HEK293T (cell line): ENCODE data around the gene FAM149B1.

Experiments used
- CTCF ChIA-PET: fragments of 350-600 bp; formaldehyde crosslinking; extraction: SDS; loops from one replicate; lab custom pipeline; 2021; ENCODE audit warnings: antibody characterized with exemption, inconsistent platforms; lab: Yijun Ruan, JAX
- POLR2A ChIA-PET: fragments of 350-600 bp; formaldehyde crosslinking; extraction: SDS; loops from one replicate; lab custom pipeline; 2020; ENCODE audit warnings: antibody characterized with exemption, inconsistent platforms; lab: Yijun Ruan, JAX
- DNase-seq: peaks from one replicate; pipeline ENCODE4 v3.0.0; 2012; ENCODE audit warnings: mixed read lengths; ENCODE audit errors: extremely low spot score
- ARNT ChIP-seq: fragments of 450-650 bp; IDR thresholded peaks from 2 replicates; pipeline ENCODE4 v1.6.1; 2017; ENCODE audit warnings: mild to moderate bottlenecking
- BHLHE40 ChIP-seq: fragments of 450-650 bp; IDR thresholded peaks from 2 replicates; pipeline ENCODE4 v1.6.1; 2016; ENCODE audit warnings: mild to moderate bottlenecking, moderate library complexity, borderline replicate concordance
- CTBP1 ChIP-seq: fragments of 450-650 bp; IDR thresholded peaks from 2 replicates; pipeline ENCODE4 v1.6.1; 2016; ENCODE audit warnings: borderline replicate concordance
- ELF4 ChIP-seq: fragments of 450-650 bp; IDR thresholded peaks from 2 replicates; pipeline ENCODE4 v1.6.1; 2017; ENCODE audit warnings: antibody characterized with exemption
- FOXA1 ChIP-seq: fragments of 450-650 bp; IDR thresholded peaks from 2 replicates; pipeline ENCODE4 v1.6.1; 2016; ENCODE audit warnings: mild to moderate bottlenecking
- FOXK2 ChIP-seq: fragments of 450-650 bp; IDR thresholded peaks from 2 replicates; pipeline ENCODE4 v1.6.1; 2016; ENCODE audit warnings: mild to moderate bottlenecking
- FOXM1 ChIP-seq: fragments of 450-650 bp; IDR thresholded peaks from 2 replicates; pipeline ENCODE4 v1.6.1; 2017; ENCODE audit warnings: mild to moderate bottlenecking, borderline replicate concordance
- HDGF ChIP-seq: fragments of 450-650 bp; IDR thresholded peaks from 2 replicates; pipeline ENCODE4 v1.6.1; 2017; ENCODE audit warnings: antibody characterized with exemption, borderline replicate concordance
- L3MBTL2 ChIP-seq: fragments of 450-650 bp; conservative IDR thresholded peaks from 2 replicates; pipeline ENCODE4 v1.6.1; 2016; ENCODE audit warnings: mild to moderate bottlenecking
- LEF1 ChIP-seq: fragments of 450-650 bp; IDR thresholded peaks from 2 replicates; pipeline ENCODE4 v1.6.1; 2017; ENCODE audit warnings: mild to moderate bottlenecking, borderline replicate concordance
- NFRKB ChIP-seq: fragments of 450-650 bp; IDR thresholded peaks from 2 replicates; pipeline ENCODE4 v1.6.1; 2016; ENCODE audit warnings: mild to moderate bottlenecking, moderate library complexity
- SP1 ChIP-seq: fragments of 450-650 bp; IDR thresholded peaks from 2 replicates; pipeline ENCODE4 v1.6.1; 2017
- SUZ12 ChIP-seq: fragments of 450-650 bp; IDR thresholded peaks from 2 replicates; pipeline ENCODE4 v1.6.1; 2016; ENCODE audit warnings: mild to moderate bottlenecking
- ZNF384 ChIP-seq: fragments of 450-650 bp; IDR thresholded peaks from 2 replicates; pipeline ENCODE4 v1.6.1; 2016
- TF ChIP-seq, protein P1 (sequence below): fragments of 450-650 bp; IDR thresholded peaks from 2 replicates; pipeline ENCODE4 v1.6.1; 2016

FAM149B1 gene

DNA sequence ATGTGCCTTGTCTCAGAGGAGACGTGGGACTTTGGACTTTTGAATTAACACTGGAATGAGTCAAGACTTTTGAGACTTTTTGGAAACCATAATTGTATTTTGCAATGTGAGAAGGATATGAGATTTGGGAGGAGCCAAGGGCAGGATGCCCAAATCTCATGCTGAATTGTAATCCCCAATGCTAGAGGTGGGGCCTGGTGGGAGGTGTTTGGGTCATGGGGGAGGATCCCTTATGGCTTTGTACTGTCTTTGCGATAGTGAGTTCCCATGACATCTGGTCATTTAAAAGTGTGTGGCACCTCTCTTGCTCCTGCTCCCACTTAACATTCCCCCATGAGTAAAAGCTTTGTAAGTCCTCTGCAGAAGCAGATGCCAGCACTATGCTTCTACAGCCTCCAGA is 40.0 kb downstream of the FAM149B1 start:
- ChIA-PET CTCF (no interaction called here), POLR2A (no interaction called here)
- DNase-seq = no peak
- TF ChIP-seq LEF1 = no peak
- TF ChIP-seq, protein P1, sequence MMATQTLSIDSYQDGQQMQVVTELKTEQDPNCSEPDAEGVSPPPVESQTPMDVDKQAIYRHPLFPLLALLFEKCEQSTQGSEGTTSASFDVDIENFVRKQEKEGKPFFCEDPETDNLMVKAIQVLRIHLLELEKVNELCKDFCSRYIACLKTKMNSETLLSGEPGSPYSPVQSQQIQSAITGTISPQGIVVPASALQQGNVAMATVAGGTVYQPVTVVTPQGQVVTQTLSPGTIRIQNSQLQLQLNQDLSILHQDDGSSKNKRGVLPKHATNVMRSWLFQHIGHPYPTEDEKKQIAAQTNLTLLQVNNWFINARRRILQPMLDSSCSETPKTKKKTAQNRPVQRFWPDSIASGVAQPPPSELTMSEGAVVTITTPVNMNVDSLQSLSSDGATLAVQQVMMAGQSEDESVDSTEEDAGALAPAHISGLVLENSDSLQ = no peak

DNA sequence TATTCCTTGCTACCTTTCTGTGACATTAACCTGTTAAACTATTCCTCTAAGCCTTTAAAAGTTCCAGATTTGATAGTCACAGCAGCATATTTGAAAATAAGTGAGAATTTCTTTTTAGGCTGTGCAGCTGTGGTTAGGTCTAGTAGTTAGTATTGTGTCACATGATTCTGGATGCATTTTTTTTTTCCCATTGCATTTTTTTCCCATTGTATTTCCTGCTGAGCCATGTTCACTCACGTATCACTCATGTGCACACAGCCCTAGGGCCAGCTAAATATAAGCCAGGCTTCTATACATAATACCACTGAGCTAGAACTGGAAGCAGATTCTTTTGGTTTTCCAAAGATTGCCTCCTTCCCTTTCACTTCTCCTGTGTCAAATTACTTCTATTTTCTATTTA is 41.8 kb downstream of the FAM149B1 start:
- no peak for DNase-seq
- TF ChIP-seq ELF4 = no peak
- TF ChIP-seq, protein P1 = no peak
- no peak for TF ChIP-seq L3MBTL2
- TF ChIP-seq CTBP1 = no peak
- no peak for TF ChIP-seq SP1
- ChIA-PET POLR2A (no interaction called here), CTCF (interaction anchor here (1.0 kb wide), 1 partner anchor 9 kb away, joined by 4 read pairs; no protein-coding TSS in a partner anchor)

DNA sequence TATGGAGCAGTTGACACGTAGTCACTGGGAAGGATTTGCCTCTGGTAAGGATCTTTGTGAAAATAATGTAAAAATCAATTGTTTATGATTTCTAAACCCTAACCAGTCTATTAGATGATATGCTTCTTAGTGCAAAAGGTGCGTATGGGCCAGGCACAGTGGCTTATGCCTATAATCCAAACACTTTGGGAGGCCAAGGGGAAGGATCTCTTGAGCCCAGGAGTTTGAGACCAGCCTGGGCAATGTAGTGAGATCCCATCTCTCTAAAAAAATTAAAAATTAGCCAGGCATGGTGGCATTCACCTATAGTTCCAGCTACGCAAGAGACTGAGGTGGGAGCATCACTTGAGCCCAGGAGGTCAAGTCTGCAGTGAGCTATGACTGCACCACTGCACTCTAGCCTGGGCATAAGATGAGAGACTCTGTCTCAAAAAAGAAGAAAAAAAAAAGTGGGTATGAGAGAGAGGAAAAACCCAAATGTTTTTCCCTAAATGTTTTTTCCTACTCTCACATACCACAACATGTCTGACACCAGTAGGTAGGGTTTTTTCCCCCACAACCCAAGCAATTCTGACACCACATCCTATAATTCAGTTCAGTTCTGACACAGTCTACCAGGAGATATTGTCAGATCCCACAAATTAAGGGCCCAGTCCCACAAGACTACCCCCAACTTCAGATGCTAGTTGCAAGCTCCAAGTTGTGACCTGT is 42.6 kb downstream of the FAM149B1 start:
- TF ChIP-seq L3MBTL2 = no peak
- no peak for TF ChIP-seq SUZ12
- TF ChIP-seq FOXA1 = no peak
- TF ChIP-seq HDGF = no peak
- TF ChIP-seq LEF1 = no peak
- TF ChIP-seq, protein P1 = no peak
- no peak for TF ChIP-seq FOXM1
- TF ChIP-seq SP1 = no peak
- no peak for TF ChIP-seq ELF4
- TF ChIP-seq FOXK2 = no peak
- TF ChIP-seq CTBP1 = no peak
- TF ChIP-seq BHLHE40 = no peak
- TF ChIP-seq ARNT = no peak
- TF ChIP-seq ZNF384 = no peak
- DNase-seq = no peak
- ChIA-PET CTCF (interaction anchor here (1.0 kb wide), 1 partner anchor 8 kb away, joined by 4 read pairs; no protein-coding TSS in a partner anchor), POLR2A (no interaction called here)

DNA sequence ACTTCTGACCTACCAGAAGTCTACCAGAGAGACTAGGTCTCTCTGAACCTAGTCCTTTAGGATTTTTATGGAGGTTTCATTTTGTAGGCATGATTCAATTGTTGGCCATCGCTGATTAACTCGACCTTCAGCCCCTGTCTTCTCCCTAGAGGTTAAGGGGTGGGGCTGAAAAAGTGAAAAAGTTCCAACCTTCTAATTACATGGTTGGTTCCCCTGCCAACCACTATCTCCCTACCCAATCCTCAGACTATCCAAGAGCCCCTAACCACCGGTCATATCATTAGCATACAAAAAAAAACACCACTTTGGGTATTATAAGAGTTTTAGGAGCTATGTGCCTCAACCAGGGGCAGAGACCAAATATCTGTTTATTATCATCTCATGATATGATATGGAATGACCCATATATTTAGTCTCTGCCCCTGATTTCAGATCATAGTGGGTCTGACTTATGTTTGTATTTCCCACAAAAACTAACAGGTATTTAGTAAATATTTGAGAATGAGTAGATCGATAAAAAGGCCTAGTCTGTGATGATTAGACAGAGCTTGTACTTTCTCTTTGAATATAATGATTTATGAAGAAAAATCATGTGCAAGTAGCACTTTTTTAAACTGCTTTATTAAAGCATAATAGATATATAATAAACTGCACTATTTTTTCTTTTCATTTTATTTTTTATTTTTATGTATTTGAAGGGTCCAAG is 43.3 kb downstream of the FAM149B1 start:
- TF ChIP-seq FOXK2 (no peak), NFRKB (no peak), SUZ12 (no peak), LEF1 (no peak), FOXA1 (no peak), SP1 (no peak), ZNF384 (no peak)
- POLR2A ChIA-PET = no interaction called here
- CTCF ChIA-PET = no interaction called here
- DNase-seq = no peak

DNA sequence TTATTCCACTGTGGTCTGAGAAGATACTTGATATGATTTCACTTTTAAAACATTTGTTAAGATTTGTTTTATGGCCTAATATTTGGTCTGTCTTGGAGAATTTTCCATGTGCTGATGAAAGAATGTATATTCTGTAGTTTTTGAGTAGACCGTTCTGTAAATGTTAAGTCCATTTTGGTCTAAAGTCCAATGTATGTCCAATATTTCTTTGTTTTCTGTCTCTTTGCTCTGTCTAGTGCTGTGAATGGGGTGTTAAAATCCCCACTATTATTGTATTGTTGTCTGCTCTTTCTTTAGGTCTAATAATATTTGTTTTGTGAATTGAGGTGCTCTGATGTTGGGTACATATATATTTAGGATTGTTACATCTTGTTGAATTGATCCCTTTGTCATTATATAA is 47.8 kb downstream of the FAM149B1 start:
- no peak for DNase-seq
- ChIA-PET CTCF (no interaction called here), POLR2A (no interaction called here)
- no peak for TF ChIP-seq BHLHE40
- TF ChIP-seq, protein P1 = no peak
- no peak for TF ChIP-seq ARNT
- TF ChIP-seq ZNF384 = no peak
- no peak for TF ChIP-seq SP1
- no peak for TF ChIP-seq ELF4
- no peak for TF ChIP-seq FOXM1
- no peak for TF ChIP-seq LEF1

DNA sequence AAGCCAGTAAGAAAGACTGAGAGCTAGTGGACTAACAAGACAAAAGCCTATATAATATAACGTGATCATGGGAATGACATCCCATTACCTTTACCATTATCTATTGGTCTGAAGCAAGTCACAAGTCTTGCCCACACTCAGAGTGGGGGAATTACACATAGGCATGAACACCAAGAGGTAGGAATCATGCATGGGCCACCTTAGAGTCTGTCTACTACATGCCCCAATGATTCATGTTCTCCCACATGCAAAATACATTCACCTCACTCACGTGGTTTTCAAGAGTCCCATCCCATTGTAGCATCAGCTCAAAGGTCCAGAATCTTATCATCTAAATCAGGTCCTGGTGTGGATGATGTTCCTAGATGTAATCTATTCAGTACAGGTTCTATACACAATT is 49.7 kb downstream of the FAM149B1 start:
- ChIA-PET CTCF (no interaction called here), POLR2A (no interaction called here)
- TF ChIP-seq FOXM1 = no peak
- no peak for TF ChIP-seq HDGF
- TF ChIP-seq NFRKB = no peak
- no peak for TF ChIP-seq SP1
- no peak for TF ChIP-seq FOXA1
- no peak for TF ChIP-seq BHLHE40
- no peak for DNase-seq
